Neuronal stem cell (in vitro differentiated cells): ENCODE data around the gene ANKRD44.

ENCODE experiments used
- DNase-seq: peaks from one replicate; pipeline ENCODE4 v3.0.0-alpha.2; 2013; ENCODE audit warnings: low spot score
- H2AFZ ChIP-seq: one replicate; pipeline ENCODE4 v1.6.1; 2013; ENCODE audit warnings: mild to moderate bottlenecking, low read length, inconsistent platforms
- H2AK5ac ChIP-seq: 2 replicates; pipeline ENCODE4 v1.6.1; 2013; ENCODE audit warnings: low read depth, mild to moderate bottlenecking, inconsistent platforms, low read length, moderate library complexity, mixed read lengths
- H2BK120ac ChIP-seq: 2 replicates; pipeline ENCODE4 v1.6.1; 2013; ENCODE audit warnings: low read depth, mild to moderate bottlenecking, inconsistent platforms, low read length, moderate library complexity, mixed read lengths
- H2BK12ac ChIP-seq: one replicate; pipeline ENCODE4 v1.6.1; 2013; ENCODE audit warnings: low read length, inconsistent platforms
- H2BK15ac ChIP-seq: 2 replicates; pipeline ENCODE4 v1.6.1; 2013; ENCODE audit warnings: mild to moderate bottlenecking, low read length, inconsistent platforms, mixed read lengths
- H2BK5ac ChIP-seq: one replicate; pipeline ENCODE4 v1.6.1; 2013; ENCODE audit warnings: inconsistent platforms, mild to moderate bottlenecking, low read length, moderate library complexity
- H3K14ac ChIP-seq: one replicate; pipeline ENCODE4 v1.6.1; 2013; ENCODE audit warnings: low read length, inconsistent platforms
- H3K18ac ChIP-seq: 2 replicates; pipeline ENCODE4 v1.6.1; 2013; ENCODE audit warnings: low read length, inconsistent platforms
- H3K23ac ChIP-seq: 2 replicates; pipeline ENCODE4 v1.6.1; 2013; ENCODE audit warnings: low read depth, mild to moderate bottlenecking, mixed read lengths, low read length, inconsistent platforms; ENCODE audit not compliant: poor library complexity
- H3K27ac ChIP-seq: replicated peaks from 3 replicates; pipeline ENCODE4 v1.5.1; 2013; ENCODE audit warnings: low read length, inconsistent platforms
- H3K27me3 ChIP-seq, 3 experiments: 2 replicates each; pipeline ENCODE4 v1.6.1; 2013; ENCODE audit warnings: low read length in 3 of 3, mild to moderate bottlenecking in 2 of 3, inconsistent platforms in 1 of 3, low read depth in 1 of 3, mixed read lengths in 1 of 3, moderate library complexity in 1 of 3; ENCODE audit not compliant: control insufficient read depth in 3 of 3, insufficient read depth in 3 of 3
- H3K36me3 ChIP-seq, 2 donors: replicated peaks in 1 of 2; 2 replicates each; pipeline ENCODE4 v1.6.1; 2013; ENCODE audit warnings: low read length in 2 of 2; ENCODE audit not compliant: control insufficient read depth in 2 of 2, insufficient read depth in 2 of 2
- H3K4ac ChIP-seq: 2 replicates; pipeline ENCODE4 v1.6.1; 2013; ENCODE audit warnings: inconsistent platforms, mild to moderate bottlenecking, low read length, moderate library complexity
- H3K4me1 ChIP-seq, 2 donors: 1 replicate in 1 of 2; 2 replicates in 1 of 2; pipeline ENCODE4 v1.6.1; 2013; ENCODE audit warnings: low read length in 2 of 2, low read depth in 1 of 2; ENCODE audit not compliant: control insufficient read depth in 2 of 2, insufficient read depth in 1 of 2
- H3K4me2 ChIP-seq: one replicate; pipeline ENCODE4 v1.6.1; 2013; ENCODE audit warnings: mild to moderate bottlenecking, low read length, inconsistent platforms; ENCODE audit not compliant: insufficient read depth, poor library complexity, severe bottlenecking
- H3K4me3 ChIP-seq, 2 donors: 2 replicates each; pipeline ENCODE4 v1.5.1; 2013; ENCODE audit warnings: low read length in 2 of 2, mild to moderate bottlenecking in 2 of 2, inconsistent platforms in 1 of 2, moderate library complexity in 1 of 2
- H3K79me1 ChIP-seq: one replicate; pipeline ENCODE4 v1.6.1; 2013; ENCODE audit warnings: low read depth, mild to moderate bottlenecking, inconsistent platforms, low read length, moderate library complexity
- H3K9ac ChIP-seq: one replicate; pipeline ENCODE4 v1.6.1; 2013; ENCODE audit warnings: mild to moderate bottlenecking, low read depth, low read length, inconsistent platforms; ENCODE audit not compliant: poor library complexity
- H3K9me3 ChIP-seq, 2 donors: replicated peaks in 1 of 2; 2 replicates each; pipeline versions ENCODE3 to v1.6.1; 2013; ENCODE audit warnings: low read length in 2 of 2, mild to moderate bottlenecking in 2 of 2, inconsistent platforms in 1 of 2, low read depth in 1 of 2, mixed read lengths in 1 of 2, moderate library complexity in 1 of 2; ENCODE audit not compliant: control insufficient read depth in 2 of 2, insufficient read depth in 1 of 2
- H4K8ac ChIP-seq: one replicate; pipeline ENCODE4 v1.6.1; 2013; ENCODE audit warnings: low read depth, mild to moderate bottlenecking, inconsistent platforms, low read length, moderate library complexity
- H4K91ac ChIP-seq: one replicate; pipeline ENCODE4 v1.6.1; 2013; ENCODE audit warnings: low read length, low read depth, mild to moderate bottlenecking, inconsistent platforms; ENCODE audit not compliant: poor library complexity
- WGBS, 2 donors: extraction: QIAGEN DNeasy Blood & Tissue Kit; methylation state at CpG; one replicate each; pipeline ENCODE4 v1.1.7; 2013; ENCODE audit warnings: missing lambda C conversion rate in 2 of 2, mixed read lengths in 1 of 2; ENCODE audit not compliant: insufficient read length in 2 of 2, insufficient replicate concordance in 1 of 2; ENCODE audit errors: extremely low coverage in 2 of 2; 5-methylcytosine and 5-hydroxymethylcytosine counted together

Gene ANKRD44

GRCh38 chr2:197266477-197266876 lies 44.1 kb downstream of the ANKRD44 start:
- WGBS, 2 donors: 100% methylated on average over 1 of the region's 3 CpGs; no CpG with 5 or more reads in 1 of the 2 donors
- no peak overlapping the region for H3K4me2 ChIP-seq
- no peaks in the 10 kb centered on the region for H3K79me1 ChIP-seq
- H2BK15ac ChIP-seq: no peak overlapping the region
- H2BK5ac ChIP-seq: no peak overlapping the region
- no peak overlapping the region for H3K4me3 ChIP-seq
- peaks cover 0 to 4% of the 10 kb centered on the region in 2 donors for H3K4me1 ChIP-seq
- no peaks in the 10 kb centered on the region for H3K9me3 ChIP-seq
- H2BK12ac ChIP-seq: no peak overlapping the region
- H3K27me3 ChIP-seq: no peaks in the 10 kb centered on the region
- no peak overlapping the region for H3K14ac ChIP-seq
- no peak overlapping the region for H2AK5ac ChIP-seq
- no peak overlapping the region for H3K4ac ChIP-seq
- no peak overlapping the region for H3K18ac ChIP-seq
- DNase-seq: no peak
- no peak overlapping the region for H2BK120ac ChIP-seq
- H3K27ac ChIP-seq: no peak overlapping the region
- no peak overlapping the region for H4K8ac ChIP-seq
- H2AFZ ChIP-seq: no peak overlapping the region
- no peak overlapping the region for H3K23ac ChIP-seq
- H3K36me3 ChIP-seq: no peaks in the 10 kb centered on the region
- no peak overlapping the region for H3K9ac ChIP-seq
- H4K91ac ChIP-seq: no peak overlapping the region

DNA sequence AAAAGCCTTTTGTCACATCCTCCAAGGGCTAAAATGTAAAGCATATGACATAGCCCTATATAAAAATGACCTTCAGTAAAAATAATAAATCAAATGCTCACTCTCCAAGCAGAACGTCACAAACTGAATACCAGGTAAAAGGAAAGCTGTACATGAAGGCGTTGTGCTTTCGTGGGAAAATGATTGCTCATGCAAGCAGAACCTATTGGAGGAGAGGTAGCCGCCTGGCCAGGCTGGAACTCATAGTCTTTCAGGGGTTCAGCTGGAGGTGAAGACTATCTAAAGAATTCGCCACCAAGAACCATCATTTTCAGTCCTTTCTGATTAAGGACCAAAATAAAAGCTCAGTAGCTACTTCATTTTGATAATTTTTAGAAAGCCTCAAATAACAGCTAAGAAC lies 44.7 kb downstream of the ANKRD44 start:
- Histone ChIP-seq H3K9me3 (no peaks in the 10 kb centered on the region), H2BK5ac (no peak overlapping the region), H2BK15ac (no peak overlapping the region), H3K27me3 (no peaks in the 10 kb centered on the region), H3K4me3 (no peak overlapping the region), H4K91ac (no peak overlapping the region), H3K4me2 (no peak overlapping the region), H4K8ac (no peak overlapping the region), H2AK5ac (no peak overlapping the region), H2AFZ (no peak overlapping the region), H3K9ac (no peak overlapping the region), H3K79me1 (no peaks in the 10 kb centered on the region), H3K27ac (no peak overlapping the region), H3K23ac (no peak overlapping the region), H3K14ac (no peak overlapping the region), H3K4me1 (peaks cover 0 to 4% of the 10 kb centered on the region in 2 donors), H2BK12ac (no peak overlapping the region), H3K4ac (no peak overlapping the region), H3K36me3 (no peaks in the 10 kb centered on the region), H3K18ac (no peak overlapping the region), H2BK120ac (no peak overlapping the region)
- no CpG with 5 or more reads among the region's 5 CpGs for WGBS, 2 donors
- no peak for DNase-seq

- H4K91ac ChIP-seq: no peak overlapping the region
- H3K4ac ChIP-seq: no peak overlapping the region
- H3K4me2 ChIP-seq: no peak overlapping the region
- H3K18ac ChIP-seq: no peak overlapping the region
- H3K9ac ChIP-seq: no peak overlapping the region
- H2BK12ac ChIP-seq: no peak overlapping the region
- H2BK5ac ChIP-seq: no peak overlapping the region
- H2AFZ ChIP-seq: no peak overlapping the region
- no peak for DNase-seq
- no peaks in the 10 kb centered on the region for H3K9me3 ChIP-seq
- no peak overlapping the region for H2AK5ac ChIP-seq
- H4K8ac ChIP-seq: no peak overlapping the region
- H2BK120ac ChIP-seq: no peak overlapping the region
- no peaks in the 10 kb centered on the region for H3K27me3 ChIP-seq
- no peak overlapping the region for H3K23ac ChIP-seq
- no peaks in the 10 kb centered on the region for H3K79me1 ChIP-seq
- H3K4me1 ChIP-seq: peaks cover 0 to 4% of the 10 kb centered on the region in 2 donors
- no peak overlapping the region for H3K14ac ChIP-seq
- no peak overlapping the region for H2BK15ac ChIP-seq
- H3K27ac ChIP-seq: no peak overlapping the region
- H3K36me3 ChIP-seq: no peaks in the 10 kb centered on the region
- H3K4me3 ChIP-seq: no peak overlapping the region
- WGBS, 2 donors: no CpG with 5 or more reads among the region's 4 CpGs
Measured at GRCh38 chr2:197265036-197265435, 45.5 kb downstream of the ANKRD44 start.

DNA sequence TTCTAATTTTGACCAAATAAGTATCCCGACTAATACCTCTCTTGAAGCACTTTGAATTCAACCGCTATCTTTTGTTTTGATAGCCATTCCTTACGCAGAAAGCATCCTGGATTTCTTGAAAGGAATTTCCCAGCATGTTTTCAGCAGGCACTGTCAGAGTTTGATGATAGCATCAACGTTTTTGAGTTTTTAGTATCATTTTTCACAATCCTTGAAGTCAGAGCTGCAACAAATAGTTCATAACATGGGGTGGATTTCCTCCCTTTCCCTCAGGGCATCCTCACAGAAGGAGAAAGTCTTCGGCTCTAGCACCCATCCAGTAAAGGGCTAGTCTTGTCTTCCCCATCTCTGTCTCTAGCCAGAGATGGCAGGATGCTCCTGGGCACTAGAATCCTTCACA lies 46.2 kb downstream of the ANKRD44 start:
- H2BK5ac ChIP-seq: no peak overlapping the region
- H3K14ac ChIP-seq: no peak overlapping the region
- no peak overlapping the region for H2BK15ac ChIP-seq
- H3K27ac ChIP-seq: no peak overlapping the region
- H3K4me2 ChIP-seq: no peak overlapping the region
- H3K4me3 ChIP-seq: no peak overlapping the region
- H2AK5ac ChIP-seq: no peak overlapping the region
- no peaks in the 10 kb centered on the region for H3K36me3 ChIP-seq
- WGBS, 2 donors: no CpG with 5 or more reads among the region's 5 CpGs
- no peak overlapping the region for H3K9ac ChIP-seq
- no peak overlapping the region for H2BK120ac ChIP-seq
- H3K9me3 ChIP-seq: no peaks in the 10 kb centered on the region
- no peak overlapping the region for H3K4ac ChIP-seq
- no peak overlapping the region for H2AFZ ChIP-seq
- no peak for DNase-seq
- no peak overlapping the region for H4K91ac ChIP-seq
- H3K27me3 ChIP-seq: no peaks in the 10 kb centered on the region
- no peak overlapping the region for H3K23ac ChIP-seq
- no peak overlapping the region for H4K8ac ChIP-seq
- no peak overlapping the region for H3K18ac ChIP-seq
- H3K79me1 ChIP-seq: no peaks in the 10 kb centered on the region
- no peaks in the 10 kb centered on the region for H3K4me1 ChIP-seq
- H2BK12ac ChIP-seq: no peak overlapping the region
